Panc1 (cell line): ENCODE measurements around the gene CHID1.

ENCODE experiments used
- POLR2AphosphoS5 ChIP-seq: IDR thresholded peaks from 2 replicates; pipeline ENCODE4 v1.6.1; 2012; ENCODE audit warnings: mild to moderate bottlenecking, low read depth, low read length, moderate library complexity
- SIN3A ChIP-seq: IDR thresholded peaks from 2 replicates; pipeline ENCODE4 v1.6.1; 2012; ENCODE audit warnings: low read depth, mild to moderate bottlenecking, low read length, moderate library complexity, borderline replicate concordance; ENCODE audit not compliant: insufficient read depth
- TF ChIP-seq, protein P1 (sequence below): fragments of 450-650 bp; IDR thresholded peaks from 2 replicates; pipeline ENCODE4 v1.5.1; 2017; ENCODE audit warnings: mild to moderate bottlenecking

DNA sequence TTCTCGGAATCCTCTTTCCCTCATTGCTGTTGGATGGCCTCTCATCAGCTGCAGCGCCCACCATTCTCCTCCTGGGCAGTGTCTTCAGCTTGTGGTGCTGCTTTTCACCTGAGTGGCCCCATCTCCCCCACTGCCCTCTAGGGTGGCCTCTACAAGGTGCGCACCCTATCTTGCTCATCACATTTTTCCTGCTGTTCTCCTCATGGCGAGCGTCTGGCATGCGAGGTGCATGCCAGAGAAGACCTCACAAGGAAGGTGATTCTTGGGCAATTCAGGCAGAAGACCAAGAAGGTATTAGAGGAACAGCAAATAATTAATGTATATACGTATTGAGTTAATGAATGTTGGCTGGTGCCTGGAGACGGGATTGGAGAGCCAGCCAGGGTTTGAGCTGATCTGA, 18.2 kb upstream of the CHID1 start:
- TF ChIP-seq, protein P1, sequence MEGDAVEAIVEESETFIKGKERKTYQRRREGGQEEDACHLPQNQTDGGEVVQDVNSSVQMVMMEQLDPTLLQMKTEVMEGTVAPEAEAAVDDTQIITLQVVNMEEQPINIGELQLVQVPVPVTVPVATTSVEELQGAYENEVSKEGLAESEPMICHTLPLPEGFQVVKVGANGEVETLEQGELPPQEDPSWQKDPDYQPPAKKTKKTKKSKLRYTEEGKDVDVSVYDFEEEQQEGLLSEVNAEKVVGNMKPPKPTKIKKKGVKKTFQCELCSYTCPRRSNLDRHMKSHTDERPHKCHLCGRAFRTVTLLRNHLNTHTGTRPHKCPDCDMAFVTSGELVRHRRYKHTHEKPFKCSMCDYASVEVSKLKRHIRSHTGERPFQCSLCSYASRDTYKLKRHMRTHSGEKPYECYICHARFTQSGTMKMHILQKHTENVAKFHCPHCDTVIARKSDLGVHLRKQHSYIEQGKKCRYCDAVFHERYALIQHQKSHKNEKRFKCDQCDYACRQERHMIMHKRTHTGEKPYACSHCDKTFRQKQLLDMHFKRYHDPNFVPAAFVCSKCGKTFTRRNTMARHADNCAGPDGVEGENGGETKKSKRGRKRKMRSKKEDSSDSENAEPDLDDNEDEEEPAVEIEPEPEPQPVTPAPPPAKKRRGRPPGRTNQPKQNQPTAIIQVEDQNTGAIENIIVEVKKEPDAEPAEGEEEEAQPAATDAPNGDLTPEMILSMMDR, result no peak
- TF ChIP-seq POLR2AphosphoS5, result no peak
- no peak for TF ChIP-seq SIN3A
